Bone marrow (tissue), 2 donors: ENCODE measurements around the gene RELA.

Experiments
- DNase-seq, 2 donors: peaks; one replicate each; lab custom pipeline; 2025; lab: John Stamatoyannopoulos, UW

The RELA gene

GRCh38 chr11:65613091-65613928 is 49.4 kb downstream of the RELA start:
- no peak for DNase-seq

GRCh38 chr11:65612691-65613090 is 50.0 kb downstream of the RELA start:
- no peak for DNase-seq

- no peak for DNase-seq
Observed at GRCh38 chr11:65611758-65612603, 50.7 kb downstream of the RELA start.

- peak; percentile 16 to 44 for DNase-seq
Observed at GRCh38 chr11:65611028-65611757, 51.5 kb downstream of the RELA start.

- DNase-seq, result no peak
Observed at GRCh38 chr11:65610404-65610803, 52.3 kb downstream of the RELA start.

GRCh38 chr11:65609665-65610064 is 53.1 kb downstream of the RELA start:
- DNase-seq, result no peak

GRCh38 chr11:65609229-65609628 is 53.5 kb downstream of the RELA start:
- no peak for DNase-seq

- DNase-seq, result no peak
Observed at GRCh38 chr11:65607614-65608426, 54.9 kb downstream of the RELA start.

- no peak for DNase-seq
Observed at GRCh38 chr11:65606876-65607613, 55.7 kb downstream of the RELA start.

GRCh38 chr11:65604258-65604657 is 58.5 kb downstream of the RELA start:
- DNase-seq, result no peak
